ENCODE measurements around the gene PLCL1. TPM values are rescaled to one million over a fixed set of nuclear protein-coding genes. Genes with fewer than 3 reads are reported as not detected.

The PLCL1 gene
- total RNA-seq, 1 experiment from 2014 or later = 0.07 TPM

- Histone ChIP-seq H3K4me1 (ENCODE audit: control insufficient read depth in 1 of 2, insufficient read depth in 2 of 2, low read length in 2 of 2) (no peaks in the 10 kb centered on the region), H4K20me1 (ENCODE audit: insufficient read depth) (no peaks in the 10 kb centered on the region), H3K79me2 (ENCODE audit: insufficient read depth, low read length) (no peaks in the 10 kb centered on the region), H3K9me3 (ENCODE audit: control insufficient read depth in 1 of 2, insufficient read depth in 1 of 2, low read depth in 1 of 2, low read length in 2 of 2) (no peaks in the 10 kb centered on the region), H3K36me3 (ENCODE audit: control insufficient read depth in 1 of 2, insufficient read depth in 2 of 2, low read length in 2 of 2) (no peaks in the 10 kb centered on the region), H3K4me2 (ENCODE audit: low read length) (no peak overlapping the region), H3K4me3 (replicated peaks in 1 of 2; ENCODE audit: low read depth in 1 of 2, low read length in 2 of 2) (no peak overlapping the region), H3K9me2 (ENCODE audit: insufficient read depth) (no peaks in the 10 kb centered on the region), H3K27me3 (ENCODE audit: insufficient read depth, low read length) (peaks cover 14% of the 10 kb centered on the region), H3K27ac (ENCODE audit: low read depth, low read length) (no peak overlapping the region), H3K9ac (ENCODE audit: low read length) (no peak overlapping the region), H2AFZ (ENCODE audit: low read depth, low read length, poor library complexity, severe bottlenecking) (no peak overlapping the region)
- DNase-seq (ENCODE audit: low read depth, low spot score) = no peak
- ChIA-PET RAD21 (ENCODE audit: low non-redundant PET in 1 of 2, low total read pairs in 2 of 2, uncharacterized antibody in 2 of 2, unreplicated experiment in 2 of 2) (no interaction called here), CTCF (no interaction called here), POLR2A (no interaction called here)
- intact Hi-C loops (cut with micrococcal nuclease) = no loop called here
- BruUV-seq (replicated peaks) = no TSS peak
- TF ChIP-seq CBX3 (IDR thresholded peaks at IDR 0.05; ENCODE audit: low read depth) = no peak
- TF ChIP-seq SIN3A (IDR thresholded peaks at IDR 0.05; ENCODE audit: low read depth) = no peak
- TF ChIP-seq RAD21 (IDR thresholded peaks at IDR 0.05; ENCODE audit: low read depth) = no peak
- TF ChIP-seq ATF3 (IDR thresholded peaks at IDR 0.05) = no peak
- TF ChIP-seq ZBTB33 (IDR thresholded peaks at IDR 0.05; ENCODE audit: extremely low read depth, insufficient replicate concordance, low read length) = no peak
- TF ChIP-seq EZH2phosphoT487 (IDR thresholded peaks at IDR 0.05; ENCODE audit: borderline replicate concordance) = no peak
- TF ChIP-seq FOSL1 (IDR thresholded peaks at IDR 0.05; ENCODE audit: low read depth) = no peak
- no peak for TF ChIP-seq POLR2AphosphoS5 (IDR thresholded peaks at IDR 0.05; ENCODE audit: low read depth, low read length)
- TF ChIP-seq CEBPB (IDR thresholded peaks at IDR 0.05; ENCODE audit: low read depth) = no peak
- no peak for TF ChIP-seq MAX (IDR thresholded peaks at IDR 0.05)
- TF ChIP-seq POLR2A (IDR thresholded peaks at IDR 0.05; ENCODE audit: borderline replicate concordance, extremely low read depth, insufficient read depth, insufficient read length) = no peak
- no peak for ATAC-seq
These were observed 312.4 kb downstream of the PLCL1 start for GRCh38 chr2:198116756-198117155.

Measured in HCT116 (cell line).